Epithelial cell of esophagus (primary cell): ENCODE results near the gene FOS.
A peak's percentile ranks its signal among the peaks of the same experiment; 100 is the strongest.

ENCODE experiments used
- DNase-seq: peaks from one replicate; pipeline ENCODE4 v3.0.0; 2010; ENCODE audit warnings: low read depth
- H3K4me3 ChIP-seq: 2 replicates; pipeline ENCODE4 v1.5.1; 2011; ENCODE audit warnings: mild to moderate bottlenecking, low read length, control low read depth
- TF ChIP-seq, protein P1 (sequence below): IDR thresholded peaks from 2 replicates; pipeline ENCODE4 v1.5.1; 2011; ENCODE audit warnings: low read depth, mild to moderate bottlenecking, low read length, control low read depth, inconsistent platforms; ENCODE audit not compliant: insufficient read depth; ENCODE audit errors: missing control alignments

The FOS gene

GRCh38 chr14:75295061-75295461 is 16.4 kb downstream of the FOS start:
- peak overlapping the region; percentile 74 for H3K4me3 ChIP-seq

DNA sequence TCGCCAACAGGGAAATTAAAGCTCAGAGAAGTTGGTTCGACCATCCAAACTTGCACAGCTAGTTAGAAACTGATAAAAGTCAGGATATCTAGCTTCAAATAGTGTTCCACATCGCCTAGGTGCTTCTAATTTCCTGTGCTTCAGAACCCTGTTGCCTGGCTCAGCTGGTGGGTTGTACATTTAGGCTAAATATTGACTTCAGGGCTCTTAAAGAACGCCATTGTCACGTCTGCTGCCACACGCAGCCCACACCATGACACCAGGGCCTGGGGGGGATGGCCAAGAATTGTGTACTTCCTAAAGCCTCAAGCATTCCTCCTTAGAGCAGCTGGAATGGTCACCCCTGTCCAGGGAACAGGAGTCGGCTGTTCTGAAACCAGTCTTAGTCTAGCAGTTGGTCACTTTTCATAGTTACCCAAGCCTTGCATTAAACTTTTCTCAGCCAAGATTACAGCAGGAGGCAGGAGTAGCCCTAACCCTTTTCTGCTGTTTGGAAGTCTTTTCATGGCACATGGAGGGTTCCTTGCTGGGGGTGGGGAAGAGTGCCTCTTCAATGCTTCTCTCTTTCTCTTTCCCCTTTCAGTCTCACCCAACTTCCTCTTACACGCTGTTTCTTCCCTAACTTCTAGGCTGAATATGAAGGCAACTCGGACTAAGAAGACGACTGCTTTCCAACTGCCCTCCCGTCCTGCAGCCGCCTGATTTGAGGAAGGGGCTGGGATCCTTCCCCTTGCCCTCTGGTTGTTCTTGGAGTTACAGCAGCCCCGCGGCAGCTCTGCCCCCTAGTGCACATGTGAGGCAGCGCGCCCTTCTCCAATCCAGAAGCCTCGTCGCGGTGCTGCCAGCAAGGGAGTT is 17.1 kb downstream of the FOS start:
- TF ChIP-seq, protein P1, sequence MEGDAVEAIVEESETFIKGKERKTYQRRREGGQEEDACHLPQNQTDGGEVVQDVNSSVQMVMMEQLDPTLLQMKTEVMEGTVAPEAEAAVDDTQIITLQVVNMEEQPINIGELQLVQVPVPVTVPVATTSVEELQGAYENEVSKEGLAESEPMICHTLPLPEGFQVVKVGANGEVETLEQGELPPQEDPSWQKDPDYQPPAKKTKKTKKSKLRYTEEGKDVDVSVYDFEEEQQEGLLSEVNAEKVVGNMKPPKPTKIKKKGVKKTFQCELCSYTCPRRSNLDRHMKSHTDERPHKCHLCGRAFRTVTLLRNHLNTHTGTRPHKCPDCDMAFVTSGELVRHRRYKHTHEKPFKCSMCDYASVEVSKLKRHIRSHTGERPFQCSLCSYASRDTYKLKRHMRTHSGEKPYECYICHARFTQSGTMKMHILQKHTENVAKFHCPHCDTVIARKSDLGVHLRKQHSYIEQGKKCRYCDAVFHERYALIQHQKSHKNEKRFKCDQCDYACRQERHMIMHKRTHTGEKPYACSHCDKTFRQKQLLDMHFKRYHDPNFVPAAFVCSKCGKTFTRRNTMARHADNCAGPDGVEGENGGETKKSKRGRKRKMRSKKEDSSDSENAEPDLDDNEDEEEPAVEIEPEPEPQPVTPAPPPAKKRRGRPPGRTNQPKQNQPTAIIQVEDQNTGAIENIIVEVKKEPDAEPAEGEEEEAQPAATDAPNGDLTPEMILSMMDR, result peak; percentile 97
- peak; percentile 75 for DNase-seq
- peak overlapping the region; percentile 74 for H3K4me3 ChIP-seq

More at GRCh38 chr14:75295061-75295461, 16.4 kb downstream of the FOS start:
- peak; percentile 59 for DNase-seq
- TF ChIP-seq, protein P1, result no peak

DNA sequence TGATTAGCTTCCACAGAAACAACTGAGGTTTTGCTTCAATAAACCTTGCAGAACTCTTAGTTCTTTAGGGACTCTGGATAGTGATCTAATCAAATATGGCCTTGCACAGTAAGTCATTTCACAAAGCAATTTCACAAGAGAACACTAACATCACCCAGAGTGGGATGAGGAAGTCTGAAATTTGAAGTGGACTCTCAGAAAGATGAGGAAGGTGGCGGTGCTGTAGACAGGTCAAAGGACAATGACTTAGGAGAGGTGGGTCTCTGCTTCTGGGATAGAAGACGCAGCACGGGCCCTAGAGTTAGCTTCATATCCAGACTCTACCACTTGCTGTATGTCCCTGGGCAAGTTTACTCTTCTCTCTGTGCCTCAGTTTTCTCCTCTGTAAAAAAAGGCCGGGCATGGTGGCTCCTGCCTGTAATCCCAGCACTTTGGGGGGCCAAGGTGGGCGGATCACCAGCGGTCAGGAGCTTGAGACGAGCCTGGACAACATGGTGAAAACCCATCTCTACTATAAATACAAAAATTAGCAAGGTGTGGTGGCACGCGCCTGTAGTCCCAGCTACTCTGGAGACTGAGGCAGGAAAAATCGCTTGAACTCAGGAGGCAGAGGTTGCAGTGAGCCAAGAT is 18.9 kb downstream of the FOS start:
- DNase-seq, result no peak
- no peak overlapping the region for H3K4me3 ChIP-seq
- TF ChIP-seq, protein P1, result no peak

- TF ChIP-seq, protein P1, result no peak
- peak; percentile 54 for DNase-seq
- peak overlapping the region; percentile 2 for H3K4me3 ChIP-seq
Observed at GRCh38 chr14:75298187-75298965, 19.7 kb downstream of the FOS start.

DNA sequence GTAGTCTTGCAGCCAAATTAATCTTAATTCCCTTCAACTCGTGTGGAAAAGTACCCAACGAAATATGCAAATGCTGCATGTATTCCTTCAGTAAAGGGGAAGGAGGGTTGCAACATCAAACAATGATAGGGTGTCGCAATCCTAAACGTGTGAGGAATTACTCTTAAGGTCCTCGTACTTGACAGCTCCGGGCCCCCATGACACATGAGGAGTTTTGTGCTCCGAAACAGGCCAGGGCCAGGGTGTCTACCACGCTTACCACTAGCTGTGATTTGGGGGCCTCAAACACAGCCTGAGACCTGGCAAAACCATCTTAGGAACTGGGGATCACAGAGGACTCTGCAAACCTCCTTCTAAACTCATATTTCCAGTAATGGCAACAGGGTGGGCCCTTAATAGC is 20.4 kb downstream of the FOS start:
- H3K4me3 ChIP-seq, result peak overlapping the region; percentile 2
- peak; percentile 91 for DNase-seq
- TF ChIP-seq, protein P1, result no peak

- H3K4me3 ChIP-seq, result no peak overlapping the region
Observed at GRCh38 chr14:75299576-75299975, 20.9 kb downstream of the FOS start.

More at GRCh38 chr14:75299576-75299975, 20.9 kb downstream of the FOS start:
- TF ChIP-seq, protein P1, result no peak
- no peak for DNase-seq
